AG04450 (cell line): ENCODE data around the gene FILIP1L. TPM values are rescaled to one million over a fixed set of nuclear protein-coding genes. Genes with fewer than 3 reads are reported as not detected.

Experiments
- CTCF ChIA-PET: fragments of 300-600, 350-600 bp; formaldehyde crosslinking; extraction: SDS; loops from one replicate; lab custom pipeline; 2022; ENCODE audit warnings: antibody characterized with exemption, inconsistent platforms; lab: Charles Lee
- POLR2A ChIA-PET: fragments of 350-600 bp; formaldehyde crosslinking; extraction: SDS; loops from one replicate; lab custom pipeline; 2021; ENCODE audit warnings: antibody characterized with exemption, inconsistent platforms; lab: Yijun Ruan, JAX
- DNase-seq: peaks from one replicate; pipeline ENCODE4 v3.0.0-alpha.2; 2011; ENCODE audit warnings: low read depth, low spot score
- H3K27ac ChIP-seq: one replicate; pipeline ENCODE4 v1.5.1; 2012; ENCODE audit warnings: low read depth, low read length, control low read depth
- H3K27me3 ChIP-seq: one replicate; pipeline ENCODE4 v1.6.0; 2012; ENCODE audit warnings: low read length; ENCODE audit not compliant: control insufficient read depth, insufficient read depth
- H3K4me3 ChIP-seq: 2 replicates; pipeline ENCODE4 v1.5.1; 2011; ENCODE audit warnings: mild to moderate bottlenecking, low read depth, low read length, control low read depth
- H3K9me3 ChIP-seq: 2 replicates; pipeline ENCODE4 v1.5.1; 2012; ENCODE audit warnings: low read length; ENCODE audit not compliant: control insufficient read depth, insufficient read depth
- CTCF ChIP-seq: IDR thresholded peaks from 2 replicates; pipeline ENCODE4 v1.5.1; 2011; ENCODE audit warnings: low read depth, low read length, control low read depth, inconsistent platforms
- polyA plus RNA-seq: library from polyadenylated mRNA; depleted of rRNA; stranded (reverse); fragments of >200 nt; gene quantifications from 2 replicates; pipeline ENCODE4 v1.2.3, GENCODE V29; 2011

The FILIP1L gene
- polyA plus RNA-seq, 1 experiment, result 75.5 TPM

- Histone ChIP-seq H3K27ac (no peak overlapping the region), H3K27me3 (no peaks in the 10 kb centered on the region), H3K4me3 (no peak overlapping the region), H3K9me3 (no peaks in the 10 kb centered on the region)
- ChIA-PET CTCF (no interaction called here), POLR2A (no interaction called here)
- no peak for TF ChIP-seq CTCF
- DNase-seq, result no peak
Observed at GRCh38 chr3:100128565-100128964, 14.3 kb upstream of the FILIP1L start.

GRCh38 chr3:100127792-100128191 is 13.5 kb upstream of the FILIP1L start:
- Histone ChIP-seq H3K9me3 (no peaks in the 10 kb centered on the region), H3K27ac (no peak overlapping the region), H3K27me3 (no peaks in the 10 kb centered on the region), H3K4me3 (no peak overlapping the region)
- TF ChIP-seq CTCF, result no peak
- ChIA-PET CTCF (no interaction called here), POLR2A (no interaction called here)
- DNase-seq, result no peak

GRCh38 chr3:100125161-100125938 is 11.0 kb upstream of the FILIP1L start:
- H3K4me3 ChIP-seq, result no peak overlapping the region
- TF ChIP-seq CTCF, result no peak
- H3K9me3 ChIP-seq, result no peaks in the 10 kb centered on the region
- H3K27ac ChIP-seq, result no peak overlapping the region
- no peaks in the 10 kb centered on the region for H3K27me3 ChIP-seq
- ChIA-PET POLR2A (no interaction called here), CTCF (interaction anchor here (1.4 to 1.5 kb wide), 2 partner anchors 282 to 294 kb away, joined by 4 to 7 read pairs; no protein-coding TSS in a partner anchor)
- no peak for DNase-seq

- CTCF ChIA-PET, result no interaction called here
- Histone ChIP-seq H3K4me3 (no peak overlapping the region), H3K9me3 (no peaks in the 10 kb centered on the region), H3K27ac (no peak overlapping the region), H3K27me3 (no peaks in the 10 kb centered on the region)
- TF ChIP-seq CTCF, result no peak
- DNase-seq, result no peak
- POLR2A ChIA-PET, result no interaction called here
Observed at GRCh38 chr3:100124201-100124761, 10.0 kb upstream of the FILIP1L start.

GRCh38 chr3:100123112-100123511 is 8.8 kb upstream of the FILIP1L start:
- TF ChIP-seq CTCF, result no peak

More at GRCh38 chr3:100123112-100123511, 8.8 kb upstream of the FILIP1L start:
- Histone ChIP-seq H3K9me3 (no peaks in the 10 kb centered on the region), H3K4me3 (no peak overlapping the region), H3K27me3 (no peaks in the 10 kb centered on the region), H3K27ac (no peak overlapping the region)
- DNase-seq, result no peak
- POLR2A ChIA-PET, result no interaction called here
- CTCF ChIA-PET, result no interaction called here
